NCI-H748 (cell line): ENCODE measurements around the gene ADARB2.
"Not testable (repeated sequence)": the region's sequence is repeated elsewhere in the genome, so short reads cannot be mapped to it uniquely, and the experiment has no call there.

Source experiments
- DNase-seq: peaks from one replicate; lab custom pipeline; 2025; ENCODE audit not compliant: unreplicated experiment; lab: John Stamatoyannopoulos, UW

The ADARB2 gene

GRCh38 chr10:1474376-1475097, 262.8 kb downstream of the ADARB2 start:
- DNase-seq = no peak

DNA sequence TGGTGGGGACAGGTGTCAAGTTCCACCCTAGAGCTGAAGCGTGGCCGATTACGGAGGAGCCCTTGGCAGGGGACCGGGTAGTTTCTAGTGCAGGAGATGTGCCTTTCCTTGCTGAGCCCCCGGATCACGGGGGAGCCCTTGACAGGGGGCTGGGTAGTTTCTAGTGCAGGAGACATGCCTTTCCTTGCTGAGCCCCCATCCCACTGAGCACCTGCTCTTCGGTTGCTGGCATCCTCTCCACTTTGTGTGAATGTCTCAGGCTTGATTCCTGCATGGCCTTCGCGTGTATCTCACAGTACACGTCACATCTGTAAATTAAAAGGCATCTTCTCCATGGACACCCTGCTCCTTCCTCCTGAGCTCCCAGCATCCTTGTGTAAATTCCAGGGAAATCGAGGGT, 263.5 kb downstream of the ADARB2 start:
- peak; percentile 22 for DNase-seq

GRCh38 chr10:1472178-1472958, 265.0 kb downstream of the ADARB2 start:
- DNase-seq = no peak

DNA sequence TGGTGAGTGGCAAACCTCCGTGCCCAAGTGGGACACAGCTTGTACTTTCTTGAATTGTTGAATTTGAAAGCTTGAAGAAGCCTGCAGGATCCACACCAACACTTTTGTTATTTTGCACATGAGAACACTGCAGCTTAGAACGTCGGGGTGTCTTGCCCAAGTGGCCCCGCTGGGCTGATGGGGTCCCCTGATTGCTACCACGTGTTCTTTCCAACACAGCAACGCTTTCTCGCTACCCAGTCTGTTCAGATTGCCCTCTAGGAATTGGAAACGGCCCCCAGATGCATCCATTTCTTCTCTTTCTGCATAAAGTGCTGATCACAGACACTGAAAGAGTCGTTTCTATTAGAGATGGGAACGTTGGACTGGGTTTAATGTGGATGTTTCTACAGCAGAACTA, 268.5 kb downstream of the ADARB2 start:
- no peak for DNase-seq

- DNase-seq = peak; percentile 89
These were observed 269.8 kb downstream of the ADARB2 start for GRCh38 chr10:1467334-1468076.

- no peak for DNase-seq
These were observed 271.1 kb downstream of the ADARB2 start for GRCh38 chr10:1465993-1466764.

DNA sequence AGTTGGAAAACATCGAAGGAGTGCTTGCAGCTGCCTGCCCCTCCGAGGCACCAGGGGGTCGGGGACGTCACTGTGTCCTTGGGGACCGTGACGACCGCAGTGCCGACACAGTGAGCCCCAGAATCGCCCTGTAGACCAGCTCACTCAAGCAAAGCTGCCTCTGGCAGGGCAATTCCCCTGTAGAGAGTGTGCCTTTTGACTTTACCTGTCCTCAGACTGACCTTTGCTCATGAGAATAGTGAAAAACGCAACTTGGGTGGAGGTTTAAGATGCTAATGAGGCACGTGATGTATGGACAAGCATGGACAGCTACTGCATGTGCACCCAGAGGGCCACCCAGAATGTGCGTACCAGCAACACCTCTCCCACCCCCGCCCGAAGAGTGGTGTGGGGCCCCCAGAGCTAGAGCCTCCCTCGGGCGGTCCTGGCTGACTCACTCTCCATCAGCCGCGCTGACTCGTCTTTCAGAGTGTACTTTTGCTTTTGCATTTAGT, 271.9 kb downstream of the ADARB2 start:
- DNase-seq = no peak

- DNase-seq = no peak
These were observed 272.4 kb downstream of the ADARB2 start for GRCh38 chr10:1464881-1465417.

DNA sequence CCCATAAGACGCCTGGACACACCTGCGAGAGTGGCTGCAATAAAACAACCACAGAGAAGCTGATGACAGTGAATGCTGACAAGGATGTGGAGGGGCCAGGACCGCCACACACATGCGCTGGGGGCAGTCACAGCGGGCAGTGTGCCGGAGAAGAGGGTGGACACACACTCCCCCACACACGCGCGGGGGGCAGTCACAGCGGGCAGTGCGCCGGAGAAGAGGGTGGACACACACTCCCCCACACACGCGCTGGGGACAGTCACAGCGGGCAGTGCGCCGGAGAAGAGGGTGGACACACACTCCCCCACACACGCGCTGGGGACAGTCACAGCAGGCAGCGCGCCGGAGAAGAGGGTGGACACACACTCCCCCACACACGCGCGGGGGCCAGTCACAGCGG, 273.4 kb downstream of the ADARB2 start:
- peak; percentile 31 for DNase-seq

- peak; percentile 32 for DNase-seq
These were observed 274.2 kb downstream of the ADARB2 start for GRCh38 chr10:1462994-1463633.

DNA sequence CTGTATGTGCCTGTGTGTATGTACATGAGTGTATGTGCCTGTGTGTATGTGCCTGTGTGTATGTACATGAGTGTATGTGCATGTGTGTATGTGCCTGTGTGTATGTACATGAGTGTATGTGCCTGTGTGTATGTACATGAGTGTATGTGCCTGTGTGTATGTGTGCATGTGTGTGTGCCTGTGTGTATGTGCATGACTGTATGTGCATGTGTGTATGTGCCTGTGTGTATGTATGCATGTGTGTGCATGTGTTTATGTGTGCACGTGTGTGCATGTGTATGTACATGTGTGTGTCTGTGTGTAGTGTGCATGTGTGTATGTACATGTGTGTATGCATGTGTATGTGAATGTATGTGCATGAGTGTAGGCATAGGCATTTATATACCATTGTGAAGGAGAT, 274.8 kb downstream of the ADARB2 start:
- DNase-seq = no peak

- no peak for DNase-seq
These were observed 275.3 kb downstream of the ADARB2 start for GRCh38 chr10:1462032-1462431.

- DNase-seq = no peak
These were observed 276.3 kb downstream of the ADARB2 start for GRCh38 chr10:1461016-1461415.

DNA sequence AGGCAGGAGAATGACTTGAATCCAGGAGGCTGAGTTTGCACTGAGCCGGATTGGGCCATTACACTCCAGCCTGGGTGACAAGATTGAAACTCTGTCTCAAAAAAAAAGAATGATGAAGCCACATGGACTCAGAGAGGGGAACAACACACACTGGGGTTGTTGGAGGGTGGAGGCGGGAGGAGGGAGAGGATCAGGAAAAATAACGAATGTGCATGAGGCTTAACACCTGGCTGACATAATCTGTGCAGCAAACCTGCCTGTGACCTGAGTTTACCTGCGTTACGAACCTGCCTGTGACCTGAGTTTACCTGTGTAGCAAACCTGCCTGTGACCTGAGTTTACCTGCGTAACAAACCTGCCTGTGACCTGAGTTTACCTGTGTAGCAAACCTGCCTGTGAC, 277.7 kb downstream of the ADARB2 start:
- not testable (repeated sequence) for DNase-seq

GRCh38 chr10:1454951-1455350, 282.4 kb downstream of the ADARB2 start:
- peak; percentile 93 for DNase-seq

GRCh38 chr10:1454428-1454827, 282.9 kb downstream of the ADARB2 start:
- peak; percentile 77 for DNase-seq

DNA sequence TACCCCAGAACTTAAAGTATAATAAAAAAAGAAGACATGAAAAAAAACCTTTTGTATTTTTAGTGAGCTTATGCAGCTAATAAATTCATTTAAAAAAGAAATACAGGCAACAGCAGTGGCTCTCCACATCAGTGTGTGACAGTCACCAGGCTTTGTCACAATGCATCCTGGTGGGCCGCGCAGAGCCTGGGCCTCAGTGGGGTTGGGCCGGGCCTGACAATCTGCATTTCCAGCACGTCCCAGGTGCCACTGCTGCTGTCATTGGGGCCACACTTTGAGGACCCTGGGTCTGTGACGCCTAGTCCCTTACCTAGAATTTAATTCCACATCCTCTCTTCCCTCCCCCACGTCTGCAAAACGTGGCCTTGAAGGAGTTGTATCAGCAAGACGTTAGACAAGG, 284.5 kb downstream of the ADARB2 start:
- DNase-seq = no peak

GRCh38 chr10:1451941-1452340, 285.4 kb downstream of the ADARB2 start:
- DNase-seq = no peak

GRCh38 chr10:1451362-1451888, 285.9 kb downstream of the ADARB2 start:
- DNase-seq = peak; percentile 66
